ENCODE measurements around the gene ASB14. TPM values are rescaled to one million over a fixed set of nuclear protein-coding genes. Genes with fewer than 3 reads are reported as not detected.

ASB14 gene
- total RNA-seq, 4 donors from 2014 or later, result 1.9 to 3.4 (median 2.6) TPM

- in situ Hi-C loops (cut with MboI; ENCODE audit: low sequenced_read_pairs in 4 of 4) (loop anchor here in 2 of 4 donors (25.0 kb wide), 1 partner anchor 334 kb away; the partner anchor contains the start of gene PDE12 (in 2 of the 2)), intact Hi-C loops (cut with DNase I; ENCODE audit: low total_unique reads) (loop anchor here (1.0 to 10.0 kb wide), 8 partner anchors 24 to 529 kb away; partner anchors contain the start of genes ARF4, ASB14, DENND6A and SLMAP)
- Histone ChIP-seq H3K4me1 (peaks cover 31 to 32% of the 10 kb centered on the region in 2 donors), H3K9me3 (no peaks in the 10 kb centered on the region), H3K4me3 (peak overlapping the region; percentile 70 to 92 (median 84)), H3K27me3 (no peaks in the 10 kb centered on the region), H3K36me3 (no peaks in the 10 kb centered on the region), H3K27ac (peak overlapping the region; percentile 82 to 98 (median 92))
- DNase-seq (peak; percentile 40 to 59), ATAC-seq (peak; percentile 72)
- peak; percentile 11 to 65 for TF ChIP-seq POLR2A (IDR thresholded peaks at IDR 0.05)
- TF ChIP-seq, protein P1, sequence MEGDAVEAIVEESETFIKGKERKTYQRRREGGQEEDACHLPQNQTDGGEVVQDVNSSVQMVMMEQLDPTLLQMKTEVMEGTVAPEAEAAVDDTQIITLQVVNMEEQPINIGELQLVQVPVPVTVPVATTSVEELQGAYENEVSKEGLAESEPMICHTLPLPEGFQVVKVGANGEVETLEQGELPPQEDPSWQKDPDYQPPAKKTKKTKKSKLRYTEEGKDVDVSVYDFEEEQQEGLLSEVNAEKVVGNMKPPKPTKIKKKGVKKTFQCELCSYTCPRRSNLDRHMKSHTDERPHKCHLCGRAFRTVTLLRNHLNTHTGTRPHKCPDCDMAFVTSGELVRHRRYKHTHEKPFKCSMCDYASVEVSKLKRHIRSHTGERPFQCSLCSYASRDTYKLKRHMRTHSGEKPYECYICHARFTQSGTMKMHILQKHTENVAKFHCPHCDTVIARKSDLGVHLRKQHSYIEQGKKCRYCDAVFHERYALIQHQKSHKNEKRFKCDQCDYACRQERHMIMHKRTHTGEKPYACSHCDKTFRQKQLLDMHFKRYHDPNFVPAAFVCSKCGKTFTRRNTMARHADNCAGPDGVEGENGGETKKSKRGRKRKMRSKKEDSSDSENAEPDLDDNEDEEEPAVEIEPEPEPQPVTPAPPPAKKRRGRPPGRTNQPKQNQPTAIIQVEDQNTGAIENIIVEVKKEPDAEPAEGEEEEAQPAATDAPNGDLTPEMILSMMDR (IDR thresholded peaks at IDR 0.05 in 4 of 5, conservative IDR thresholded peaks at IDR 0.05 in 1 of 5), result no peak
These were observed 64.3 kb downstream of the ASB14 start for GRCh38 chr3:57227930-57228751.

DNA sequence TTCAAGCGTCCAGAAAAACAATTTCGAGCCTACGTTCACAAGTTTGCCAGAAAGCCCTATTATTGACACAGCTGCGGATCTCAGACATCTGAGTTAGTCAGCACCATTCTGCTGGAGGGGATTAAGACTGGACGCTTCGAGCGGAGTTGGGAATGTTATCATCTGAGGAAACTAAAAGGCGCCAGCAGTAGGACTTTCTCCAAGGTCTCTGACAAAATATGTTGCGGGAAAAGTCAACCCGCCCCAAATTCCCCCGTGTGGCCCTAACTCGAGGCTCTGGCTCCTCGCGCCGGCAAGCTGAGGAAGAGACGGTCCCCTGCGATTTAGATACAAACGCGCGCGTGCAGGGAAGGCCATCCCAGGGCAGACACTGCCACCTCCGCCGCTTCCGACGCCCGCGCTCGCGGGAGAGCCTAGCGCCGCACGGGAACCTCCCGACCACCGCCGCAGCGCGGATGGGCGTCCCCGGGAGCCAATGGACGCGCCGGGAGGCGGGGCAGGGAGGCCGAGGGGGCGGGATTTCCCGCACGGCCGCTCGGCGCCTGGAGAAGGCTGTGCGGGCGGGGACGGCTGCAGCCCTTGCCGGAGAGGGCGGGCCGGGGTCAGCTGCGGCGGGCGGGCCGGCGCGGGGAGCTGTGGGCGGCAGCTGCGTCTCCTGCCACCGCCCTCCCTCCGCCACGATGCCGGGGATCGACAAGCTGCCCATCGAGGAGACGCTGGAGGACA lies 65.1 kb downstream of the ASB14 start, which contains the start of gene APPL1:
Gene APPL1 (plus strand): TSS at position 526 of the 726 bp plus-strand sequence. CDS start 155 bp downstream, at position 681.
- Histone ChIP-seq H3K4me1 (peaks cover 30 to 31% of the 10 kb centered on the region in 2 donors), H3K27ac (peak within 1 kb of the TSS; percentile 82 to 98 (median 92)), H3K27me3 (no peaks in the 10 kb centered on the region), H3K9me3 (no peaks in the 10 kb centered on the region), H3K36me3 (no peaks in the 10 kb centered on the region), H3K4me3 (peak within 1 kb of the TSS; percentile 70 to 92 (median 84))
- DNase-seq, result peak; percentile 88 to 91
- TF ChIP-seq POLR2A (IDR thresholded peaks at IDR 0.05), result peak; percentile 92 to 94
- TF ChIP-seq, protein P1 (IDR thresholded peaks at IDR 0.05 in 4 of 5, conservative IDR thresholded peaks at IDR 0.05 in 1 of 5), result peak in 1 of 5 experiments; percentile 9
- peak; percentile 88 to 89 for ATAC-seq
- intact Hi-C loops (cut with DNase I; ENCODE audit: low total_unique reads), result loop anchor here (2.0 to 10.0 kb wide), 6 partner anchors 57 to 465 kb away; partner anchors contain the start of genes ARF4, ASB14 and DENND6A
- in situ Hi-C loops (cut with MboI; ENCODE audit: low sequenced_read_pairs in 4 of 4), result loop anchor here in 2 of 4 donors (25.0 kb wide), 1 partner anchor 335 kb away; the partner anchor contains the start of gene PDE12 (in 2 of the 2)

GRCh38 chr3:57226176-57226575 lies 66.3 kb downstream of the ASB14 start:
- H3K36me3 ChIP-seq, result no peaks in the 10 kb centered on the region
- DNase-seq (no peak), ATAC-seq (no peak)
- H3K9me3 ChIP-seq, result no peaks in the 10 kb centered on the region
- in situ Hi-C loops (cut with MboI; ENCODE audit: low sequenced_read_pairs in 4 of 4), result loop anchor here in 2 of 4 donors (25.0 kb wide), 1 partner anchor 336 kb away; the partner anchor contains the start of gene PDE12 (in 2 of the 2)
- H3K27ac ChIP-seq, result peak overlapping the region in 2 of 4 donors; percentile 96 to 98
- H3K4me3 ChIP-seq, result no peak overlapping the region
- intact Hi-C loops (cut with DNase I; ENCODE audit: low total_unique reads), result loop anchor here (2.0 to 10.0 kb wide), 6 partner anchors 55 to 466 kb away; partner anchors contain the start of genes ARF4, ASB14 and DENND6A
- no peak for TF ChIP-seq POLR2A (IDR thresholded peaks at IDR 0.05)
- TF ChIP-seq, protein P1 (IDR thresholded peaks at IDR 0.05 in 4 of 5, conservative IDR thresholded peaks at IDR 0.05 in 1 of 5), result no peak
- no peaks in the 10 kb centered on the region for H3K27me3 ChIP-seq
- H3K4me1 ChIP-seq, result peaks cover 30 to 31% of the 10 kb centered on the region in 2 donors

DNA sequence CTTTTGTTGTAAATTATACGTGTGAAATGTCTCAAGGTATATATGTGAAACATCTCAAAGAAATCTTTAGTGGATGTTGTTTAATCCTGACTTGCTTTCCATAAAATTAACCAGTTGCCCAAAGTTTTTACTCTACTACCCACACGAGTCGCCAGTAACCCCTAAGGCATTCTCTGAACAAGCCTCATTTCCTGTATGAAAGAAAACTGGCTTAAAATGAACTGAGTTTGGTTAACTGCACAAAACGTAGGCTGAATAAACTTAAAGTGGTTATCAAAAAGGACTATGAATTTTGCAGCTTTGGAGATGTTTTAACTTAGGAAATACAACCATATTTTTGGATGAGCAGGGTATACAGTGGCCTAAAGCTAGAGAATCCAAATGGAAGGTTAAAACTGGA lies 67.6 kb downstream of the ASB14 start:
- Histone ChIP-seq H3K27ac (no peak overlapping the region), H3K27me3 (no peaks in the 10 kb centered on the region), H3K4me3 (no peak overlapping the region), H3K36me3 (no peaks in the 10 kb centered on the region), H3K9me3 (no peaks in the 10 kb centered on the region), H3K4me1 (peaks cover 18 to 20% of the 10 kb centered on the region in 2 donors)
- ATAC-seq, result no peak
- TF ChIP-seq, protein P1 (IDR thresholded peaks at IDR 0.05 in 4 of 5, conservative IDR thresholded peaks at IDR 0.05 in 1 of 5), result no peak
- TF ChIP-seq POLR2A (IDR thresholded peaks at IDR 0.05), result no peak
- intact Hi-C loops (cut with DNase I; ENCODE audit: low total_unique reads) (loop anchor here (5.0 to 10.0 kb wide), 4 partner anchors 67 to 467 kb away; partner anchors contain the start of genes ARF4, ASB14 and DENND6A), in situ Hi-C loops (cut with MboI; ENCODE audit: low sequenced_read_pairs in 4 of 4) (loop anchor here in 2 of 4 donors (25.0 kb wide), 1 partner anchor 337 kb away; the partner anchor contains the start of gene PDE12 (in 2 of the 2))
- DNase-seq, result no peak
